ENCODE measurements around the gene FOXRED1. TPM values are rescaled to one million over a fixed set of nuclear protein-coding genes. Genes with fewer than 3 reads are reported as not detected.

The FOXRED1 gene
- total RNA-seq, 2 donors from 2014 or later: 21.7 to 24.9 TPM

GRCh38 chr11:126281666-126282175 lies 12.8 kb downstream of the FOXRED1 start:
- DNase-seq (no peak), ATAC-seq (no peak)
- Mint-ChIP-seq H3K4me1 (peaks cover 37% of the 10 kb centered on the region), H3K27me3 (no peaks in the 10 kb centered on the region), H3K4me3 (peak overlapping the region; percentile 77), H3K27ac (peak overlapping the region; percentile 97), H3K36me3 (ENCODE audit: low read depth) (peaks cover 4% of the 10 kb centered on the region)
- no peaks in the 10 kb centered on the region for H3K9me3 ChIP-seq (ENCODE audit: control insufficient read depth, low read length, poor library complexity, severe bottlenecking)

GRCh38 chr11:126282361-126282735 lies 13.4 kb downstream of the FOXRED1 start:
- DNase-seq: peak in 1 of 3 donors; percentile 24
- no peaks in the 10 kb centered on the region for H3K9me3 ChIP-seq (ENCODE audit: control insufficient read depth, low read length, poor library complexity, severe bottlenecking)
- ATAC-seq: peak; percentile 56
- Mint-ChIP-seq H3K27me3 (no peaks in the 10 kb centered on the region), H3K27ac (peak overlapping the region; percentile 97), H3K4me1 (peaks cover 39% of the 10 kb centered on the region), H3K4me3 (peak overlapping the region; percentile 99), H3K36me3 (ENCODE audit: low read depth) (peaks cover 4% of the 10 kb centered on the region)

GRCh38 chr11:126282736-126283591 lies 14.0 kb downstream of the FOXRED1 start, which contains the start of gene TIRAP:
Gene TIRAP (plus strand): TSS chr11:126283093. CDS start chr11:126290895, 7,802 bp downstream.
- peak; percentile 43 to 54 (median 46) for DNase-seq

GRCh38 chr11:126284829-126285228 lies 15.9 kb downstream of the FOXRED1 start:
- no peaks in the 10 kb centered on the region for H3K9me3 ChIP-seq (ENCODE audit: control insufficient read depth, low read length, poor library complexity, severe bottlenecking)
- Mint-ChIP-seq H3K36me3 (ENCODE audit: low read depth) (peaks cover 4% of the 10 kb centered on the region), H3K4me1 (peaks cover 36% of the 10 kb centered on the region), H3K4me3 (peak overlapping the region; percentile 99), H3K27ac (peak overlapping the region; percentile 61), H3K27me3 (no peaks in the 10 kb centered on the region)
- peak; percentile 35 to 70 (median 56) for DNase-seq
- ATAC-seq: peak; percentile 56

More at GRCh38 chr11:126282736-126283591, 14.0 kb downstream of the FOXRED1 start, which contains the start of gene TIRAP:
- no peaks in the 10 kb centered on the region for H3K9me3 ChIP-seq (ENCODE audit: control insufficient read depth, low read length, poor library complexity, severe bottlenecking)
- H3K27me3 Mint-ChIP-seq: no peaks in the 10 kb centered on the region
- H3K4me1 Mint-ChIP-seq: peaks cover 39% of the 10 kb centered on the region
- H3K4me3 Mint-ChIP-seq: peak within 1 kb of the TSS; percentile 99
- H3K27ac Mint-ChIP-seq: peak within 1 kb of the TSS; percentile 97
- peaks cover 4% of the 10 kb centered on the region for H3K36me3 Mint-ChIP-seq (ENCODE audit: low read depth)
- ATAC-seq: peak; percentile 74

- Mint-ChIP-seq H3K36me3 (ENCODE audit: low read depth) (peaks cover 3% of the 10 kb centered on the region), H3K27me3 (no peaks in the 10 kb centered on the region), H3K4me3 (no peak overlapping the region), H3K27ac (no peak overlapping the region), H3K4me1 (peaks cover 18% of the 10 kb centered on the region)
- no peak for DNase-seq
- H3K9me3 ChIP-seq (ENCODE audit: control insufficient read depth, low read length, poor library complexity, severe bottlenecking): no peaks in the 10 kb centered on the region
- ATAC-seq: no peak
Measured at GRCh38 chr11:126288237-126288636, 19.3 kb downstream of the FOXRED1 start.

GRCh38 chr11:126290887-126291286 lies 21.9 kb downstream of the FOXRED1 start:
- no peak for ATAC-seq
- peaks cover 13% of the 10 kb centered on the region for H3K4me1 Mint-ChIP-seq
- H3K27ac Mint-ChIP-seq: no peak overlapping the region
- no peak for DNase-seq
- no peak overlapping the region for H3K4me3 Mint-ChIP-seq
- H3K27me3 Mint-ChIP-seq: no peaks in the 10 kb centered on the region
- H3K9me3 ChIP-seq (ENCODE audit: control insufficient read depth, low read length, poor library complexity, severe bottlenecking): no peaks in the 10 kb centered on the region
- H3K36me3 Mint-ChIP-seq (ENCODE audit: low read depth): peaks cover 2% of the 10 kb centered on the region

GRCh38 chr11:126293726-126294125 lies 24.8 kb downstream of the FOXRED1 start:
- H3K9me3 ChIP-seq (ENCODE audit: control insufficient read depth, low read length, poor library complexity, severe bottlenecking): no peaks in the 10 kb centered on the region
- ATAC-seq (no peak), DNase-seq (no peak)
- Mint-ChIP-seq H3K4me3 (no peak overlapping the region), H3K36me3 (ENCODE audit: low read depth) (peaks cover 2% of the 10 kb centered on the region), H3K4me1 (peaks cover 14% of the 10 kb centered on the region), H3K27ac (peak overlapping the region; percentile 27), H3K27me3 (no peaks in the 10 kb centered on the region)

- ATAC-seq (no peak), DNase-seq (no peak)
- H3K9me3 ChIP-seq (ENCODE audit: control insufficient read depth, low read length, poor library complexity, severe bottlenecking): no peaks in the 10 kb centered on the region
- Mint-ChIP-seq H3K36me3 (ENCODE audit: low read depth) (peaks cover 2% of the 10 kb centered on the region), H3K4me3 (no peak overlapping the region), H3K4me1 (peaks cover 12% of the 10 kb centered on the region), H3K27me3 (no peaks in the 10 kb centered on the region), H3K27ac (peak overlapping the region; percentile 9)
Measured at GRCh38 chr11:126297004-126297403, 28.1 kb downstream of the FOXRED1 start.

- ATAC-seq (peak; percentile 98), DNase-seq (peak; percentile 81 to 85 (median 82))
- Mint-ChIP-seq H3K27ac (peak within 1 kb of the TSS; percentile 96), H3K27me3 (no peaks in the 10 kb centered on the region), H3K4me1 (peaks cover 18% of the 10 kb centered on the region), H3K36me3 (ENCODE audit: low read depth) (peaks cover 2% of the 10 kb centered on the region), H3K4me3 (peak within 1 kb of the TSS; percentile 98)
- H3K9me3 ChIP-seq (ENCODE audit: control insufficient read depth, low read length, poor library complexity, severe bottlenecking): no peaks in the 10 kb centered on the region
Measured at GRCh38 chr11:126303623-126304456, 34.9 kb downstream of the FOXRED1 start, which contains the start of gene DCPS. Gene DCPS (plus strand): TSS chr11:126304060. CDS start chr11:126304081, 21 bp downstream.

GRCh38 chr11:126304457-126305075 lies 35.6 kb downstream of the FOXRED1 start:
- peak overlapping the region; percentile 96 for H3K27ac Mint-ChIP-seq
- DNase-seq (no peak), ATAC-seq (peak; percentile 31)
- no peaks in the 10 kb centered on the region for H3K27me3 Mint-ChIP-seq
- H3K36me3 Mint-ChIP-seq (ENCODE audit: low read depth): peaks cover 2% of the 10 kb centered on the region
- H3K4me3 Mint-ChIP-seq: peak overlapping the region; percentile 98
- no peaks in the 10 kb centered on the region for H3K9me3 ChIP-seq (ENCODE audit: control insufficient read depth, low read length, poor library complexity, severe bottlenecking)
- H3K4me1 Mint-ChIP-seq: peaks cover 18% of the 10 kb centered on the region

GRCh38 chr11:126305699-126306098 lies 36.7 kb downstream of the FOXRED1 start:
- ATAC-seq (no peak), DNase-seq (no peak)
- H3K4me1 Mint-ChIP-seq: peaks cover 26% of the 10 kb centered on the region
- H3K27me3 Mint-ChIP-seq: no peaks in the 10 kb centered on the region
- H3K9me3 ChIP-seq (ENCODE audit: control insufficient read depth, low read length, poor library complexity, severe bottlenecking): no peaks in the 10 kb centered on the region
- peaks cover 2% of the 10 kb centered on the region for H3K36me3 Mint-ChIP-seq (ENCODE audit: low read depth)
- peak overlapping the region; percentile 96 for H3K27ac Mint-ChIP-seq
- peak overlapping the region; percentile 70 for H3K4me3 Mint-ChIP-seq

- no peak for ATAC-seq
- no peaks in the 10 kb centered on the region for H3K27me3 Mint-ChIP-seq
- peaks cover 28% of the 10 kb centered on the region for H3K4me1 Mint-ChIP-seq
- no peak overlapping the region for H3K4me3 Mint-ChIP-seq
- H3K36me3 Mint-ChIP-seq (ENCODE audit: low read depth): peaks cover 2% of the 10 kb centered on the region
- no peak overlapping the region for H3K27ac Mint-ChIP-seq
- no peak for DNase-seq
- H3K9me3 ChIP-seq (ENCODE audit: control insufficient read depth, low read length, poor library complexity, severe bottlenecking): no peaks in the 10 kb centered on the region
Measured at GRCh38 chr11:126307706-126308105, 38.8 kb downstream of the FOXRED1 start.

All from T-helper 17 cell (primary cell).